HEK293 (cell line): ENCODE data around the gene OR4C13.
A peak's percentile ranks its signal among the peaks of the same experiment; 100 is the strongest.

Source experiments
- GLIS2 ChIP-seq: fragments of 450-650 bp; formaldehyde crosslinking; IDR thresholded peaks from 2 replicates; pipeline ENCODE4 v1.5.1; 2016; ENCODE audit warnings: missing biosample characterization, missing genetic modification characterization
- HOXC10 ChIP-seq: sonication (generic); formaldehyde crosslinking; IDR thresholded peaks from 2 replicates; pipeline ENCODE4 v1.8.1; 2023; ENCODE audit warnings: mild to moderate bottlenecking, missing genetic modification reagents
- KLF9 ChIP-seq: fragments of 450-650 bp; formaldehyde crosslinking; IDR thresholded peaks from 2 replicates; pipeline ENCODE4 v1.5.1; 2016; ENCODE audit warnings: missing biosample characterization, missing genetic modification characterization, low read depth
- OSR2 ChIP-seq: fragments of 450-650 bp; formaldehyde crosslinking; IDR thresholded peaks from 2 replicates; pipeline ENCODE4 v1.5.1; 2016; ENCODE audit warnings: missing biosample characterization, missing genetic modification characterization
- ZNF404 ChIP-seq: fragments of 450-650 bp; formaldehyde crosslinking; IDR thresholded peaks from 2 replicates; pipeline ENCODE4 v1.5.1; 2017; ENCODE audit warnings: missing biosample characterization, missing genetic modification characterization
- ZNF560 ChIP-seq: fragments of 450-650 bp; formaldehyde crosslinking; IDR thresholded peaks from 2 replicates; pipeline ENCODE4 v1.5.1; 2017; ENCODE audit warnings: missing biosample characterization, missing genetic modification characterization, borderline replicate concordance
- ZNF596 ChIP-seq: fragments of 450-650 bp; IDR thresholded peaks from 2 replicates; pipeline ENCODE4 v1.5.0; 2018; ENCODE audit warnings: missing biosample characterization, mild to moderate bottlenecking, missing genetic modification characterization, moderate library complexity
- TF ChIP-seq, protein P1 (sequence below): sonication (generic); formaldehyde crosslinking; IDR thresholded peaks from 2 replicates; pipeline ENCODE4 v1.8.1; 2022; ENCODE audit warnings: mild to moderate bottlenecking, moderate library complexity, missing genetic modification reagents
- TF ChIP-seq, protein P2 (sequence below): fragments of 450-650 bp; IDR thresholded peaks from 2 replicates; pipeline ENCODE4 v1.5.1; 2018; ENCODE audit warnings: missing biosample characterization, mild to moderate bottlenecking, missing genetic modification characterization

The OR4C13 gene

GRCh38 chr11:49995565-49995964, 43.4 kb downstream of the OR4C13 start (continued):
- TF ChIP-seq KLF9 = no peak
- TF ChIP-seq, protein P1, sequence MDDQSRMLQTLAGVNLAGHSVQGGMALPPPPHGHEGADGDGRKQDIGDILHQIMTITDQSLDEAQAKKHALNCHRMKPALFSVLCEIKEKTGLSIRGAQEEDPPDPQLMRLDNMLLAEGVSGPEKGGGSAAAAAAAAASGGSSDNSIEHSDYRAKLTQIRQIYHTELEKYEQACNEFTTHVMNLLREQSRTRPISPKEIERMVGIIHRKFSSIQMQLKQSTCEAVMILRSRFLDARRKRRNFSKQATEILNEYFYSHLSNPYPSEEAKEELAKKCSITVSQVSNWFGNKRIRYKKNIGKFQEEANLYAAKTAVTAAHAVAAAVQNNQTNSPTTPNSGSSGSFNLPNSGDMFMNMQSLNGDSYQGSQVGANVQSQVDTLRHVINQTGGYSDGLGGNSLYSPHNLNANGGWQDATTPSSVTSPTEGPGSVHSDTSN (CRISPR knock-in tag) = no peak
- TF ChIP-seq ZNF404 (tag by site-specific recombination) = no peak
- no peak for TF ChIP-seq ZNF560 (tag by site-specific recombination)
- TF ChIP-seq, protein P2, sequence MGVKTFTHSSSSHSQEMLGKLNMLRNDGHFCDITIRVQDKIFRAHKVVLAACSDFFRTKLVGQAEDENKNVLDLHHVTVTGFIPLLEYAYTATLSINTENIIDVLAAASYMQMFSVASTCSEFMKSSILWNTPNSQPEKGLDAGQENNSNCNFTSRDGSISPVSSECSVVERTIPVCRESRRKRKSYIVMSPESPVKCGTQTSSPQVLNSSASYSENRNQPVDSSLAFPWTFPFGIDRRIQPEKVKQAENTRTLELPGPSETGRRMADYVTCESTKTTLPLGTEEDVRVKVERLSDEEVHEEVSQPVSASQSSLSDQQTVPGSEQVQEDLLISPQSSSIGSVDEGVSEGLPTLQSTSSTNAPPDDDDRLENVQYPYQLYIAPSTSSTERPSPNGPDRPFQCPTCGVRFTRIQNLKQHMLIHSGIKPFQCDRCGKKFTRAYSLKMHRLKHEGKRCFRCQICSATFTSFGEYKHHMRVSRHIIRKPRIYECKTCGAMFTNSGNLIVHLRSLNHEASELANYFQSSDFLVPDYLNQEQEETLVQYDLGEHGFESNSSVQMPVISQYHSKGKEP (tag by site-specific recombination) = peak; percentile 61; the same call in 1 of the 2 replicates
- no peak for TF ChIP-seq OSR2
- no peak for TF ChIP-seq HOXC10
- no peak for TF ChIP-seq GLIS2 (tag by site-specific recombination)
- TF ChIP-seq ZNF596 (tag by site-specific recombination) = no peak
